HepG2 (cell line): Measurements from ENCODE around the gene HCRT. TPM values are rescaled to one million over a fixed set of nuclear protein-coding genes. Genes with fewer than 3 reads are reported as not detected.
A peak's percentile ranks its signal among the peaks of the same experiment; 100 is the strongest.
"Not testable (repeated sequence)": the region's sequence is repeated elsewhere in the genome, so short reads cannot be mapped to it uniquely, and the experiment has no call there.

Source experiments
- ATAC-seq: fragments of 200-7000 bp; cut with Tn5 transposase; 3 replicates; pipeline ENCODE4 v1.9.1; 2020; ENCODE audit warnings: mild to moderate bottlenecking, moderate library complexity
- BruUV-seq: library from RNA; stranded (reverse); fragments of 400-500 nt; replicated peaks from 2 replicates; lab custom pipeline; 2021; lab: Mats Ljungman, UMichigan
- CTCF ChIA-PET: fragments of 300-600 bp; formaldehyde crosslinking; extraction: SDS; loops from one replicate; lab custom pipeline; 2021; ENCODE audit warnings: low total read pairs, inconsistent platforms, low intra/inter-chr PET ratio; lab: Yijun Ruan, JAX
- POLR2A ChIA-PET: fragments of 350-600 bp; sonication (Branson Sonifier 250); formaldehyde crosslinking; loops from one replicate; lab custom pipeline; 2020; ENCODE audit warnings: antibody characterized with exemption, inconsistent platforms; lab: Yijun Ruan, JAX
- DNase-seq: peaks from one replicate; pipeline ENCODE4 v3.0.0-alpha.2; 2015; ENCODE audit warnings: low spot score
- FAIRE-seq: peaks from 3 replicates; lab custom pipeline; 2011; peaks lifted over from hg19 to GRCh38; lab: Jason Lieb, UNC
- H2AFZ ChIP-seq: one replicate; pipeline ENCODE4 v1.6.1; 2011; ENCODE audit warnings: low read length, inconsistent platforms
- H3K27ac ChIP-seq: fragments of 300-600 bp; 3 replicates; pipeline ENCODE4 v1.8.0; 2011; ENCODE audit warnings: mixed run types, mild to moderate bottlenecking, mixed read lengths, low read length, inconsistent platforms; ENCODE audit not compliant: insufficient read depth; ENCODE audit errors: extremely low read length
- H3K27me3 ChIP-seq, 2 experiments: fragments of 200-600 bp in 1 of 2; 2 replicates in 1 of 2; 3 replicates in 1 of 2; pipeline versions ENCODE4 v1.6.0 to v1.8.0; 2011; ENCODE audit warnings: low read length in 2 of 2, mild to moderate bottlenecking in 2 of 2, moderate library complexity in 2 of 2, inconsistent platforms in 1 of 2; ENCODE audit not compliant: insufficient read depth in 2 of 2, control insufficient read depth in 1 of 2
- H3K36me3 ChIP-seq, 2 experiments: fragments of 200-600 bp in 1 of 2; replicated peaks in 1 of 2; 2 replicates in 1 of 2; 3 replicates in 1 of 2; pipeline versions ENCODE4 v1.5.1 to v1.8.0; 2011; ENCODE audit warnings: low read length in 2 of 2, inconsistent platforms in 1 of 2; ENCODE audit not compliant: insufficient read depth in 2 of 2, control insufficient read depth in 1 of 2
- H3K4me1 ChIP-seq: 2 replicates; pipeline ENCODE4 v1.5.1; 2012; ENCODE audit warnings: low read length, inconsistent platforms; ENCODE audit not compliant: insufficient read depth
- H3K4me2 ChIP-seq: 2 replicates; pipeline ENCODE4 v1.6.0; 2011; ENCODE audit warnings: low read depth, low read length, inconsistent platforms
- H3K4me3 ChIP-seq, 3 experiments: fragments of 200-600 bp in 1 of 3; sonication (generic), shearing (Covaris generic) in 1 of 3; replicated peaks in 1 of 3; 2 replicates each; pipeline ENCODE4 v1.5.1; 2011 to 2016; ENCODE audit warnings: low read length in 3 of 3, inconsistent platforms in 2 of 3, low read depth in 2 of 3, mild to moderate bottlenecking in 2 of 3, control low read depth in 1 of 3, mixed read lengths in 1 of 3; ENCODE audit not compliant: insufficient read depth in 1 of 3
- H3K79me2 ChIP-seq: one replicate; pipeline ENCODE4 v1.6.1; 2011; ENCODE audit warnings: low read length, inconsistent platforms; ENCODE audit not compliant: insufficient read depth
- H3K9ac ChIP-seq: 2 replicates; pipeline ENCODE4 v1.6.0; 2011; ENCODE audit warnings: mild to moderate bottlenecking, low read depth, low read length, inconsistent platforms; ENCODE audit not compliant: insufficient read depth
- H3K9me3 ChIP-seq: 2 replicates; pipeline ENCODE4 v1.5.1; 2012; ENCODE audit warnings: mild to moderate bottlenecking, low read length
- H4K20me1 ChIP-seq: 2 replicates; pipeline ENCODE4 v1.6.0; 2011; ENCODE audit warnings: inconsistent platforms, mild to moderate bottlenecking, low read length, moderate library complexity; ENCODE audit not compliant: insufficient read depth
- ERF ChIP-seq: IDR thresholded peaks from 2 replicates; pipeline ENCODE4 v1.6.1; 2018; ENCODE audit warnings: missing biosample characterization, missing genetic modification reagents
- JUNB ChIP-seq: sonication (generic); formaldehyde crosslinking; IDR thresholded peaks from 2 replicates; pipeline ENCODE4 v1.8.0; 2022; ENCODE audit warnings: missing genetic modification reagents, mild to moderate bottlenecking, borderline replicate concordance
- MAF1 ChIP-seq: sonication (generic); formaldehyde crosslinking; IDR thresholded peaks from 2 replicates; pipeline ENCODE4 v1.5.0; 2020; ENCODE audit warnings: missing genetic modification reagents, borderline replicate concordance
- PHF5A ChIP-seq: IDR thresholded peaks from one replicate; pipeline ENCODE4 v1.6.1; 2018; ENCODE audit warnings: low read depth, missing genetic modification reagents; ENCODE audit not compliant: unreplicated experiment
- SAP130 ChIP-seq: IDR thresholded peaks from 2 replicates; pipeline ENCODE4 v1.6.1; 2016; ENCODE audit warnings: low read depth
- SMAD3 ChIP-seq: sonication (generic); formaldehyde crosslinking; IDR thresholded peaks from 2 replicates; pipeline ENCODE4 v1.4.0; 2020; ENCODE audit warnings: missing genetic modification reagents
- SMAD9 ChIP-seq: sonication (generic); formaldehyde crosslinking; IDR thresholded peaks from 2 replicates; pipeline ENCODE4 v1.5.1; 2020; ENCODE audit warnings: mild to moderate bottlenecking, missing genetic modification reagents
- SMC3 ChIP-seq: IDR thresholded peaks from 2 replicates; pipeline ENCODE4 v1.6.1; 2011; ENCODE audit warnings: low read length, improper control_type of control experiment
- ZFAT ChIP-seq: sonication (generic); formaldehyde crosslinking; conservative IDR thresholded peaks from 2 replicates; pipeline ENCODE4 v1.8.1; 2023; ENCODE audit warnings: missing genetic modification reagents, inconsistent platforms
- ZNF282 ChIP-seq: fragments of 450-650 bp; IDR thresholded peaks from 2 replicates; pipeline ENCODE4 v1.6.1; 2018; ENCODE audit not compliant: partially characterized antibody
- ZNF607 ChIP-seq: sonication (generic); formaldehyde crosslinking; IDR thresholded peaks from 2 replicates; pipeline ENCODE4 v1.5.1; 2020; ENCODE audit warnings: missing genetic modification reagents, mild to moderate bottlenecking, borderline replicate concordance
- ZNF652 ChIP-seq: IDR thresholded peaks from 2 replicates; pipeline ENCODE4 v1.6.1; 2016; ENCODE audit warnings: low read depth, borderline replicate concordance
- WGBS: methylation state at CpG from one replicate; pipeline ENCODE4 v1.1.6; 2017; ENCODE audit warnings: low lambda C conversion rate; 5-methylcytosine and 5-hydroxymethylcytosine counted together
- in situ Hi-C: cut with HindIII; loops from 2 replicates; pipeline ENCODE4 v1.10.0; 2017; ENCODE audit warnings: low pct_unique_long_range_greater_than_20kb; ENCODE audit not compliant: extremely low pct_ligation_motif_present
- intact Hi-C: fragments of 100-400 bp; cut with micrococcal nuclease; formaldehyde crosslinking; loops from one replicate; pipeline ENCODE4 v1.10.0; 2022; ENCODE audit not compliant: unreplicated experiment
- polyA plus RNA-seq, 8 experiments: library from polyadenylated mRNA; depleted of rRNA in 3 of 8; stranded (reverse) in 7 of 8; unstranded in 1 of 8; fragments of >200 nt; fragmentation: Illumina TruSeq in 4 of 8; extraction: Trizol in 4 of 8; gene quantifications; 2 replicates each; pipeline versions ENCODE4 v1.2.1 to v1.2.3, GENCODE V29; 2011 to 2016; ENCODE audit warnings: low read depth in 4 of 8, missing spikeins in 1 of 8, mixed read lengths in 1 of 8; ENCODE audit not compliant: insufficient read depth in 1 of 8
- total RNA-seq, 5 experiments: library from RNA; depleted of rRNA; stranded (reverse); fragments of >200 nt; fragmentation: Illumina TruSeq; extraction: Trizol; gene quantifications; 2 replicates each; pipeline ENCODE4 v1.2.3, GENCODE V29; 2016; ENCODE audit warnings: low read depth in 1 of 5
- TF ChIP-seq, protein P1 (sequence below): sonication (generic); formaldehyde crosslinking; IDR thresholded peaks from 2 replicates; pipeline ENCODE4 v1.5.0; 2020; ENCODE audit warnings: missing genetic modification reagents
- TF ChIP-seq, protein P2 (sequence below): IDR thresholded peaks from 2 replicates; pipeline ENCODE4 v1.6.1; 2016; ENCODE audit warnings: missing compliant biosample characterization, missing genetic modification reagents, borderline replicate concordance
- TF ChIP-seq, protein P3 (sequence below): sonication (generic); formaldehyde crosslinking; IDR thresholded peaks from 2 replicates; pipeline ENCODE4 v1.8.0; 2022; ENCODE audit warnings: mild to moderate bottlenecking, missing genetic modification reagents, borderline replicate concordance
- TF ChIP-seq, protein P4 (sequence below): sonication (generic); formaldehyde crosslinking; IDR thresholded peaks from 2 replicates; pipeline ENCODE4 v1.8.0; 2022; ENCODE audit warnings: low read depth, missing genetic modification reagents
- TF ChIP-seq, protein P5 (sequence below): sonication (generic); formaldehyde crosslinking; IDR thresholded peaks from 2 replicates; pipeline ENCODE4 v1.8.1; 2023; ENCODE audit warnings: mild to moderate bottlenecking, moderate library complexity, missing genetic modification reagents

The HCRT gene
- total and polyA plus RNA-seq, 2 of the 13 experiments (the other 11 are each of a cell fraction or from before 2014, with no cell fraction given), result not detected

DNA sequence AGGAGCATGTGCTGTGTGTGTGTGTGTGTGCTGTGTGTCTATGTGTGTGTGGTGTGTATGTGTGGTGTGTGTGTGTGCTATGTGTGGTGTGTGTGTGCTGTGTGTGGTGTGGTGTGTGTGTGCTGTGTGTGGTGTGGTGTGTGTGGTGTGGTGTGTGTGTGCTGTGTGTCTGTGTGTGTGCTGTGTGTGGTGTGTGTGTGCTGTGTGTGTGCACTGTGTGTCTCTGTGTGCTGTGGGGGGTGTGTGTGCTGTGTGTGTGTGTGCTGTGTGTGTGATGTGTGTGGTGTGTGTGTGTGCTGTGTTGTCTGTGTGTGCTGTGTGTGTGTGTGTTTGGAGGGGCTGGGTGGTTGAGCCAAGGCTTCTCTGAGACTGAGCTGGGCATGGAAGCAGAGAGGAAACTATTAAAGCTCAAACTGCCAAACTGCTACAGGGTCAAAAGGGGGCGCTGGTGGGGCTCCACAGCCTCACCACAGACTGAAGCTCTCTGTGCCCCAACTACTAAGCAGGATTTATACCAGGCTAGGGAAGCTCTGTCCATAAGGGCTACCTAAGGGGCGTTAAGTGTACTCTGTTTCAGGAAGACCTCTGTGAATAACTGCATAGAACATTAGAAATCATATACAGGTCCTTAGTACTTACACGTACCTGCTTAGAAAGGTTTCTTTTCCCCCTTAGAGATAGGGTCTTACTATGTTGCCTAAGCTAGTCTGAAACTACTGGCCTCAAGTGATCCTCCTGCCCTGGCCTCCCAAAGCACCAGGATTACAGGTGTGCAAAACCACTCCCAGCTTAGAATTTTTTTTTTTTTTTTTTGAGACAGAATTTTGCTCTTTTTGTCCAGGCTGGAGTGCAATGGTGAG is 36.9 kb upstream of the HCRT start (continued):
- TF ChIP-seq ZNF652 (no peak), PHF5A (CRISPR knock-in tag) (no peak), ERF (no peak), MAF1 (no peak), JUNB (CRISPR knock-in tag) (peak; percentile 27; the same call in 1 of the 2 replicates), SMAD9 (CRISPR knock-in tag) (no peak), SMC3 (peak; percentile 87), ZFAT (CRISPR knock-in tag) (no peak), SAP130 (peak; percentile 29; the same call in 1 of the 2 replicates), ZNF282 (peak; percentile 40), SMAD3 (CRISPR knock-in tag) (no peak), ZNF607 (no peak)
- TF ChIP-seq, protein P1, sequence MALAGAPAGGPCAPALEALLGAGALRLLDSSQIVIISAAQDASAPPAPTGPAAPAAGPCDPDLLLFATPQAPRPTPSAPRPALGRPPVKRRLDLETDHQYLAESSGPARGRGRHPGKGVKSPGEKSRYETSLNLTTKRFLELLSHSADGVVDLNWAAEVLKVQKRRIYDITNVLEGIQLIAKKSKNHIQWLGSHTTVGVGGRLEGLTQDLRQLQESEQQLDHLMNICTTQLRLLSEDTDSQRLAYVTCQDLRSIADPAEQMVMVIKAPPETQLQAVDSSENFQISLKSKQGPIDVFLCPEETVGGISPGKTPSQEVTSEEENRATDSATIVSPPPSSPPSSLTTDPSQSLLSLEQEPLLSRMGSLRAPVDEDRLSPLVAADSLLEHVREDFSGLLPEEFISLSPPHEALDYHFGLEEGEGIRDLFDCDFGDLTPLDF (CRISPR knock-in tag), result no peak
- TF ChIP-seq, protein P2, sequence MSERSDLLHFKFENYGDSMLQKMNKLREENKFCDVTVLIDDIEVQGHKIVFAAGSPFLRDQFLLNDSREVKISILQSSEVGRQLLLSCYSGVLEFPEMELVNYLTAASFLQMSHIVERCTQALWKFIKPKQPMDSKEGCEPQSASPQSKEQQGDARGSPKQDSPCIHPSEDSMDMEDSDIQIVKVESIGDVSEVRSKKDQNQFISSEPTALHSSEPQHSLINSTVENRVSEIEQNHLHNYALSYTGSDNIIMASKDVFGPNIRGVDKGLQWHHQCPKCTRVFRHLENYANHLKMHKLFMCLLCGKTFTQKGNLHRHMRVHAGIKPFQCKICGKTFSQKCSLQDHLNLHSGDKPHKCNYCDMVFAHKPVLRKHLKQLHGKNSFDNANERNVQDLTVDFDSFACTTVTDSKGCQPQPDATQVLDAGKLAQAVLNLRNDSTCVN (CRISPR knock-in tag), result no peak
- TF ChIP-seq, protein P3, sequence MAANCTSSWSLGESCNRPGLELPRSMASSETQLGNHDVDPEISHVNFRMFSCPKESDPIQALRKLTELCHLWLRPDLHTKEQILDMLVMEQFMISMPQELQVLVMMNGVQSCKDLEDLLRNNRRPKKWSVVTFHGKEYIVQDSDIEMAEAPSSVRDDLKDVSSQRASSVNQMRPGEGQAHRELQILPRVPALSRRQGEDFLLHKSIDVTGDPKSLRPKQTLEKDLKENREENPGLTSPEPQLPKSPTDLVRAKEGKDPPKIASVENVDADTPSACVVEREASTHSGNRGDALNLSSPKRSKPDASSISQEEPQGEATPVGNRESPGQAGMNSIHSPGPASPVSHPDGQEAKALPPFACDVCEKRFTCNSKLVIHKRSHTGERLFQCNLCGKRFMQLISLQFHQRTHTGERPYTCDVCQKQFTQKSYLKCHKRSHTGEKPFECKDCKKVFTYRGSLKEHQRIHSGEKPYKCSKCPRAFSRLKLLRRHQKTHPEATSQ (CRISPR knock-in tag), result no peak
- TF ChIP-seq, protein P4, sequence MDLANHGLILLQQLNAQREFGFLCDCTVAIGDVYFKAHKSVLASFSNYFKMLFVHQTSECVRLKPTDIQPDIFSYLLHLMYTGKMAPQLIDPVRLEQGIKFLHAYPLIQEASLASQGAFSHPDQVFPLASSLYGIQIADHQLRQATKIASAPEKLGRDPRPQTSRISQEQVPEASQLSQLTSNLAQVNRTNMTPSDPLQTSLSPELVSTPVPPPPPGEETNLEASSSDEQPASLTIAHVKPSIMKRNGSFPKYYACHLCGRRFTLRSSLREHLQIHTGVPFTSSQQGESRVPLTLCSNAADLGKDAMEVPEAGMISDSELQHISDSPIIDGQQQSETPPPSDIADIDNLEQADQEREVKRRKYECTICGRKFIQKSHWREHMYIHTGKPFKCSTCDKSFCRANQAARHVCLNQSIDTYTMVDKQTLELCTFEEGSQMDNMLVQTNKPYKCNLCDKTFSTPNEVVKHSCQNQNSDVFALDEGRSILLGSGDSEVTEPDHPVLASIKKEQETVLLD (CRISPR knock-in tag), result no peak
- TF ChIP-seq, protein P5, sequence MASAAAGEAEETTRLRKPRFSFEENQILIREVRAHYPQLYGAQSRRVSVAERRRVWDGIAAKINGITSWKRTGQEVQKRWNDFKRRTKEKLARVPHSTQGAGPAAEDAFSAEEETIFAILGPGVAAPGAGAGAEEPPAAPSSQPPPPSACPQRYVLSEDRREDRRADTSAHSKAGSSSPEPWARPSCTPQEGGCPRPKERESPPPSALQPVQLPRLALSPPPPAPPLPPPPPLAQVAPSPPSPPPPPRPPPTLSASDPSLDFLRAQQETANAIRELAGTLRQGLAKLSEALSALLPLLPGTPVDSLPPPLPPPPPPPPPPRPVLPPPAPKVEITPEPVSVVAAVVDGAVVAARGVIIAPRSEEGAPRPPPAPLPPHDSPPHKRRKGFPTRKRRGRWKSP (CRISPR knock-in tag), result no peak

DNA sequence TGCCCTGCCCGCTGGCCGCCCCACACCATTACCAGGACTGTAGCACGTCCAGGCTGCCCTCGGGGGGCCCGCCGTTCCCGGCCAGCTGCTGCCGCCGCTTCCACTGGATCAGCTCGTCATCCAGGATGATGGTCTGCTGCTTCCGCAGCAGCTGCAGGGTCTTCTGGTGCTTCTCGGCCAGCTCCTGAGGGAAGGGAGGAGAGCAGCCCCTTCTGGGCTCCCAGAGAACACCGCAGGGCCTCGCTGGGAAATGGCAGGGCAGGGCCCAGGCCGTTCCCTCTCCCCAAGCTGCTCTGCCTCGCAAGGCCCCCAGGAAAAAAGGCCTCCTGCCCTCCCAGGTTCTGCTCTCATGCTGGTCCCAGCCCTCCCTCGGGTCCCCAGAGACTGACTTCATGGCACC is 34.0 kb upstream of the HCRT start:
- POLR2A ChIA-PET, H3K9me3 ChIP-seq, H3K27me3 ChIP-seq, H3K27ac ChIP-seq, FAIRE-seq, H4K20me1 ChIP-seq, H3K4me2 ChIP-seq, H3K9ac ChIP-seq, H2AFZ ChIP-seq, BruUV-seq, H3K4me3 ChIP-seq, H3K79me2 ChIP-seq, H3K4me1 ChIP-seq, intact Hi-C loops, DNase-seq, CTCF ChIA-PET, in situ Hi-C loops: not testable (repeated sequence)
- ATAC-seq, result peak; percentile 41
- WGBS, result no CpG with 5 or more reads among the region's 17 CpGs
- H3K36me3 ChIP-seq, result peaks cover 26 to 41% of the 10 kb centered on the region in 2 experiments
